G401 (cell line): ENCODE measurements around the gene RFX2. TPM values are rescaled to one million over a fixed set of nuclear protein-coding genes. Genes with fewer than 3 reads are reported as not detected.
"Not testable (repeated sequence)": the region's sequence is repeated elsewhere in the genome, so short reads cannot be mapped to it uniquely, and the experiment has no call there.

Experiments used
- DNase-seq: peaks from one replicate; pipeline ENCODE4 v3.0.0-alpha.2; 2015; ENCODE audit warnings: low spot score
- in situ Hi-C: cut with HindIII; loops from 2 replicates; pipeline ENCODE4 v1.10.0; 2016; ENCODE audit warnings: low sequenced_read_pairs, mixed read lengths
- total RNA-seq: library from RNA; depleted of rRNA; stranded (reverse); fragments of >200 nt; shearing (Covaris generic); gene quantifications from 2 replicates; pipeline ENCODE4 v1.2.3, GENCODE V29; 2014

RFX2 gene
- total RNA-seq, 1 experiment from 2014 or later, result 4.2 TPM

GRCh38 chr19:6047256-6047655 lies 63.0 kb downstream of the RFX2 start:
- in situ Hi-C loops, result no loop called here
- DNase-seq, result no peak

GRCh38 chr19:6045108-6045507 lies 65.2 kb downstream of the RFX2 start:
- in situ Hi-C loops, result no loop called here
- no peak for DNase-seq

DNA sequence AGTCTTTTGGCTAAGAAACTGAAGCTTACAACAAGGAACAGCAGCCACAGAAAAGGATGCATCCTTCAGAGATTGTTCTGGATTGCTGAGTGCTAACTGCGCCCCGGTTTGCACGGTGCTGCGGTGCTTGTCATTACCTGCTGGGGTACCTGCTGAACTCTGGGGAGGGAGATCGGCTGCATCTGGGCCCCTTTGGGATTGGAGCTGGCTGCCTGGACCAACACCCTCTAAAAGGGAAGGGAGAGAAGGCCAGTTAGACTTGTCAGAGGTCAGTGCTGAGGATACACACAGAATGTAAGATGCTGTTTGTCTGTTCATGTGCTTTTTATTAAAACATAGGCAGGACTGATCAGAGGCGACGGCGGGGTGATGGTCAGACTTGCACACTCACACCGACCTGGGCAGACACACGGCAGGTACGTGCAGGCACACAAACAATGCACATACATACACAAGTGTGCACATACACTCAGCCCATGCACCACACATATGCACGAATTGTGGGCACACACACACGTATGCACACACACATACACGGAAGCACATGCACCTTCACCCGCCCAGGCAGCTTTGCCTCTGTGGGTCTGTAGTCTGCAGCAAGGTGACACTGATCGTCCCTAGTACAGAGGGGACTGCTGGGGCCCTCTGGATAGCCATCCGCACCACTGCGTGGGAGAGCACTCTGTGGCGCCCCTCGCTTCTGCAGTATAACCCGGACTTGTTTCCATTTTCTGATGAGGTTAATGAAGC lies 66.1 kb downstream of the RFX2 start:
- no peak for DNase-seq
- in situ Hi-C loops, result no loop called here

DNA sequence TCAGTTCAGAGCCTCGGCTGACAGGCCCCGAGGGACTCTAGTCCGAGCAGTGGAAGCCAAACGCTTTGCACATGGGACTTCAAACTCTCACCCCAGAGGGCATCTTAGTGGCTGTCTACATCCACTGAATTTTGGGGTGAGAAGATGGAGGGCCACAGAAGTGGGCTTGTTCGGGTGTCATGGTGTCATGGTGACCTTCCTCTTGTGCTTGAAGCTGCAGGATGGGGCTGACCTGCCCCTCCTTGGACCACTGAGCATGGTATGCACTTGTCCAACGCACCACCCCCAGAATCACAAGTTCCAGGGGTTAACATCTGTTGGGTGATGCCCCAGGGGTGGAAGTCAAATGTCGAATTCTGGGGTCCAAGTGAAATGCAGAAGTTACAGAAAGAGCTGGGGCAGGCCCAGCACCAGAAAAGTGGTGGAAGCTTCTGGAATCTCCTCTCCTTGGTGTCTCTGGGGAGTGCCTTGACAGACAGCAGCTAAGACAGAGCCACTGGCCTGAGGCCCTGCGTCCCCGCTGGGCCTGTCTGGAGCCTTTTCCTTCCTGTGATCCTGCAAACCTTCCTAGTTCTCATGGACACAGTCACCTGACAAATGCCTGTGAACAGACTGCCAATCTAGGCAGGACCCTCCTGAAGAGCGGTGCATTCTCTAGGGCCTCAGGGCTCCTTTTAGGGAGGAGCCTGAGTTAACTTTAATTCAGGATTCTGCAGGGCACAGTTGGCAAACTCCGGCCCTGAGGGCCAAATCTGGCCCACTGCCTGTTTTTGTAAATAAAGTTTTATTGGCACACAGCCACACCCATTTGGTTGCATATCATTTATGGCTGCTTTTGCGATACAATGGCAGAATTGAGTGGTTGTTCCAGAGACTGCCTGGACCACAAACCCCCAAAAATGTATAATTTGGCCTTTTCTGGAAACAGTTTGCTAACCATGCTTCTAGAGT lies 67.2 kb downstream of the RFX2 start:
- in situ Hi-C loops, result no loop called here
- DNase-seq, result no peak

DNA sequence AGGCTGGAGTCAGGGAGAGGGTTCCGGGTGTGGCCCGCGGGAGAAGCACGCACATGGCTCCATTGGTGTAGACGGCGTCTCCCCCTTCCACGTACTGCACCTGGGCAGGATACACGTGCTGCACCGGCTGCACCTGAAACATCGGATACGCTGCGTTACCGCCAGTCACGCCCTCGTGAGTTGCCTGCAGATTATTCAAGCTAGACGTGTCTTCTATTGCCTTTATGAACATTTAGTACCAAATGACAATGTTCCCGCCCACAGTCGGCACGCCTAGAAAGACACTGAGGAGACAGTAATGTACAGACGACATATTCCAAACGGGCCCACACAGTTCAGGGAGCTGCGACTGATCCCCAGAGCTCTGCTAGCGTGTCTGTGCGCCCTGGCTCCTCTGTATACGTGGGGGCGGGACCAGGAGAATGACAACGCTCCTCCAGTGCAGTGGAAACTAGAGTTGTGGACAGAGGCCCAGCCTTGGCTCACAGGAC lies 68.3 kb downstream of the RFX2 start:
- in situ Hi-C loops, result no loop called here
- DNase-seq, result no peak

GRCh38 chr19:6041071-6041470 lies 69.2 kb downstream of the RFX2 start:
- in situ Hi-C loops, result no loop called here

DNA sequence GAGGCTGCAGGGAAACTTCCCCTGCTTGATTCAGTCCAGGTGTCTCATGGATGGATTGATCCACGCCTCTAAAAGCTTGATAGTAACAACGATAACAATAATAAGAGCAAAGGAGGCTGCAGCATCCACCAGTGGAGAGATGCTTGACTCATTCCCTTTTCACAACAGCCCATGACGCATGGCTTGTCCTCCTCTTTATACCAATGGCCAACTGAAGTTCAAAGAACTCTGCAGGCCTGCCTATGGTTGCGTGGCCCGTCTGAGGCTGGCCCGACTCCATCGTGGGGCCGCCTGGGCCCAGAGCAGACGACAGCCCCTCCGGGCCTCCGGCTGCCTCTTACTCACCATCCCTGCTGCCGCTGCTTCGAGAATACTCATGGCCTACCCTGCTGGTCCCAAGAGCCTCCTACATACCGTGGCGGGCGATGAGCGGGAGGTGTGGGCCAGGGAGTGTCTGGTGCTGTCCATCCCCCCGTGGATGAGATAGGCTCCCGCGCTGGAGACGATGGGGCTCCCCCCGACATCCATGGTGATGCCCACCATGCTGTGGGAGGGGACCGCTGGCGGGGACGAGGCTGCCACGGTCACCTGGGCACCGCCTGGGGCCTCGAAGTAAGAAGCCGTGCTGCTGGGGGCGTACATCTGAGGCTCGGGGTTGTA lies 70.6 kb downstream of the RFX2 start:
- DNase-seq, result no peak
- in situ Hi-C loops, result no loop called here

More at GRCh38 chr19:6041071-6041470, 69.2 kb downstream of the RFX2 start:
- DNase-seq, result no peak

DNA sequence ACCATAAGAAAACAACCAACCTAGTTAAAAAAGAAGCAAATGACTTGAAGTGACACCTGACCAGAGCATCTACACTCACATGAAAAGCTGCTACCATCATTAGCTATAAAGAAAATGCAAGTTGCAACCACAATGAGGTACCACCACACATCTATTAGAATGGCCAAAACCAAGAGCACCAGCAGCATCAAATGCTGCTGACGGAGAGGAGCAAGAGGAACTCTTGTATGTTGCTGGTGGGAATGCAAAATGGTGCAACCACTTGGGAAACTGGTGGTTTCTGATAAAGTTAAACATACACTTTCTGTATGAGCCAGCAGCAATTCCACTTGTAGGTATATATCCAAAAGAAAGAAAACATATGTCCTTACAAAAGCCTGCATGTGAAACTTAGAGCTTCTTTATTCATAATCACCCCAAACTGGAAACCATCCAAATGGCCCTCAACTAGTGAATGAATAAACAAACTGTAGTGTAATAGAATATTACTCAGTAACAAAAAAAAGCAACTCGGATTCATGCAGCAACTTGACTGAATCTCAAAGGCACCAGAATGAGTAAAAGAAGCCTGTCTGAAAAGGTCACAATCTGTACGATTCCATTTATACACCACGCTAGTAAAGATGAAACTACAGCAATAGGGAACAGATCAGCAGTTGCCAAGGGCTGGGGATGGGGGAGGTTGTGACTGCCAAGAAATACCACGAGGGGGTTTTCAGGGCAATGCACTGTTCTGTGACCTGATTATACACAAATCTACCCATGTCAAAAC lies 71.5 kb downstream of the RFX2 start:
- no peak for DNase-seq
- in situ Hi-C loops, result no loop called here

GRCh38 chr19:6035026-6035425 lies 75.3 kb downstream of the RFX2 start:
- DNase-seq, result no peak
- in situ Hi-C loops, result no loop called here

- no peak for DNase-seq
- in situ Hi-C loops, result no loop called here
Measured at GRCh38 chr19:6034512-6034911, 75.8 kb downstream of the RFX2 start.

DNA sequence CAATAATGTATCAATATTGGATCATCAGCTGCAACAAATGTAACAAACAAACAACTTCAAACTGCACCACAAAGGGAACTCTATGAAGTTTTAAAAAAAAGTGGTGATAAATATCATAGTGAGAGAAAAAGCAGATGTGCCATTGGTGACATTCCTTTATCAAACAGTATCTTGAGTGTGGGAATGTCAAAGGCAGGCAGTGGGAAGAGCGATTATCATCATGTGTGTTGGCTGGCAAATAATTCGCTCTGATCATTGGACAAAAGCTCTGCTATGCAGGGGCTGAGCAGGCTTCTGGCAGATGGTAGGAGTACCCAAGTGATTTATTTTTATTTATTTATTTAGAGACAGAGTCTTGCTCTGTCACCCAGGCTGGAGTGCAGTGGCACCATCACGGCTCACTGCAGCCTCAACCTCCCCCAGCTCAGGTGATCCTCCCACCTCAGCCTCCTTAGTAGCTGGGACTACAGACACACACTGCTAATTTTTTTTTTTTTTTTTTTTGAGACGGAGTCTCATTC lies 76.5 kb downstream of the RFX2 start:
- no peak for DNase-seq
- in situ Hi-C loops, result no loop called here

DNA sequence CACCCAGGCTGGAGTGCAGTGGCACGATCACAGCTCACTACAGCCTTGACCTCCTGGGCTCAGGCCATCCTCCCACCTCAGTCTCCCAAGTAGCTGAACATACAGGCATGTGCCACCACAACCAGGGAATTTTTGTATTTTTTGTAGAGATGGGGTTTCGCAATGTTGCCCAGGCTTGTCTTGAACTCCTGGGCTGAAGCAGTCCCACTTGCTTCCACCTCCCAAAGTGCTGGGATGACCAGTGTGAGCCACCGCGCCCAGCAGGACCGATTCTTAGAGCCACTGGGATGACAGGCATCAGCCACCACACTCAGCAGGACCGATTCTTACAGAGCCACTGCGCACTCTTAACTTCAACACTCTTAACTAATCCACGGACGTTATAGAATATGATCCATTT lies 77.5 kb downstream of the RFX2 start:
- DNase-seq, result no peak

GRCh38 chr19:6032381-6032780 lies 77.9 kb downstream of the RFX2 start:
- in situ Hi-C loops, result no loop called here

More for the DNA sequence above, 77.5 kb downstream of the RFX2 start:
- in situ Hi-C loops, result no loop called here

GRCh38 chr19:6030214-6030507 lies 80.1 kb downstream of the RFX2 start:
- no peak for DNase-seq

More at GRCh38 chr19:6032381-6032780, 77.9 kb downstream of the RFX2 start:
- no peak for DNase-seq

DNA sequence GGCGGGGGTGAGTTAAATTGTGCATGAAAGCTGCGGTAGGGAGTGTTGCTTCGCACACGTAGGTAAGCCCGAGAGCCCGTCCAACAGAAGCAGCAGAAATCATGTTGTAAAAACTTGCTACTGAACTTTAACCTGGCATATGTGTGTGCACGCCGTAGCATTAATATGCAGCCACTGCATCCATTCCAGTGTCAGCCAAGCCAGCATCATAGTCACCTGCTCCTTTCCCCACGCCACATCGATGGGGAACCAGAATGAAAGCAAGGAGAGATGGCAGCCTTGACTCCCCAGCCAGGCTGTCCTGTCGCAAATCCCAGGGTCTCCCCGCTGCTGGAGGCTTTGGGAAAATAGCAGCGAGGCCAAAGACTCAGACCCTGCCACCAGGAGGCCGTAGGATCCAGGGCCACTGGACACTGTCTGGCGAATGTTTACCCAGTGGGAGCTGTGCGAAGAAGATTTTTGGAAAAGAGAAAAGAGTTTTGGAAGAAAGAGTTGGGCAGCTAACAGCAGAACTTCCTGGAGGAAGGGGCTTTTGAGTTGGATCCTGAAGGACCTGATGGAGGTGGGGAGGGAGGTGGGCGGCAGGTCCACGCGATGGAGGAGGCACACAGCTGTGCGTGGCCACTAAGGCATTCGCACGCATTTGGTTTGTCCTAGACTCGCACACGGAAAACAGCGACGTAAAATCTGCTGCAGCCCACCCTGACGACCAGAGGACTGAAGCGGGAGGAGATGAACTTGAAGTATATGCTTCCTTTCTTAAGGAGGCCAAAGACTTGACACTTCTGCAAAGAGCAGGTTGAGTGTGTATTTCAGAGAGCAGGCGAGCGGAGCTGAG lies 83.7 kb downstream of the RFX2 start:
- DNase-seq, result no peak
- in situ Hi-C loops, result no loop called here

More at GRCh38 chr19:6030214-6030507, 80.1 kb downstream of the RFX2 start:
- in situ Hi-C loops, result no loop called here

GRCh38 chr19:6024756-6025155 lies 85.5 kb downstream of the RFX2 start:
- DNase-seq, in situ Hi-C loops: not testable (repeated sequence)

GRCh38 chr19:6023936-6024335 lies 86.4 kb downstream of the RFX2 start:
- in situ Hi-C loops, result no loop called here

DNA sequence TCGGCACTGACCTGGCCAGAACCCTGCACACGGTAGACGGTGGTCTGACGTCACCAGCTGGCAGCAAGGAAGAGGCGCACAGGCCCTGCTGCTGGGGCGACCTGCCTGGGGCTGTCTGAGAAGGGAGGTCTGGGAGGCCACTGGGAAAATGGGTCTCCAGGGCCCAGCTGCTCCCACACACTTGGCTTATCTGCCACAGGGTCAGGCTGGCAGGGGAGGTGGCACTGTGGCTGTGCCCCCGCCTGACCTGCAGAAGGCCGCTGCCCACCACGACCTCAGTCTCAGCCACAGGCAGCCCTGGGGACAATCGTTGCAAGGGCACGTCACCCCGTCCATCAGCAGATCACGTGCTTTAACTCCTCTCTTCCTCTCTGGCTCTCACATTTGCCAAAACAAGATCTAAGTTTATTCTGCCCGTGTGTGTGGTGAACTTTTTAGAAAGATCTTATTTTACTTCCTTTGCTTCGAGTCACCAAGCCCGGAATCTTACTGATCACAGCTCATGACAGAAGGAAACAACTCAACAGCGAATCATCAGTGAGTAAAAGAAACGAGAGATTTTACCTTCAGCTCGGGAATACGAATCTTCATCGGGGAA lies 87.1 kb downstream of the RFX2 start:
- no peak for DNase-seq
- in situ Hi-C loops, result no loop called here

More at GRCh38 chr19:6023936-6024335, 86.4 kb downstream of the RFX2 start:
- DNase-seq, result no peak
